Mesendoderm (in vitro differentiated cells): ENCODE results near the gene MFAP5.

Experiments
- DNase-seq: peaks from one replicate; pipeline ENCODE4 v3.0.0; 2013
- H2AK5ac ChIP-seq: 2 replicates; pipeline ENCODE4 v1.6.1; 2013; ENCODE audit warnings: low read length, inconsistent platforms
- H2BK120ac ChIP-seq: 2 replicates; pipeline ENCODE4 v1.6.1; 2013; ENCODE audit warnings: low read depth, mild to moderate bottlenecking, low read length, moderate library complexity, mixed read lengths
- H2BK15ac ChIP-seq: replicated peaks from 2 replicates; pipeline ENCODE4 v1.6.1; 2013; ENCODE audit warnings: low read depth, mild to moderate bottlenecking, moderate library complexity
- H2BK5ac ChIP-seq: 2 replicates; pipeline ENCODE4 v1.6.1; 2013; ENCODE audit warnings: low read length, inconsistent platforms
- H3K18ac ChIP-seq: 2 replicates; pipeline ENCODE4 v1.6.1; 2013; ENCODE audit warnings: mild to moderate bottlenecking, low read length, mixed read lengths
- H3K23ac ChIP-seq: one replicate; pipeline ENCODE4 v1.6.1; 2013; ENCODE audit warnings: low read length
- H3K27ac ChIP-seq: 2 replicates; pipeline ENCODE4 v1.5.1; 2013; ENCODE audit warnings: low read depth, mild to moderate bottlenecking, inconsistent platforms, low read length, moderate library complexity
- H3K27me3 ChIP-seq: 2 replicates; pipeline ENCODE4 v1.6.1; 2013; ENCODE audit warnings: low read length, control low read depth, mild to moderate bottlenecking, inconsistent platforms; ENCODE audit not compliant: insufficient read depth, poor library complexity
- H3K36me3 ChIP-seq: 2 replicates; pipeline ENCODE4 v1.6.1; 2013; ENCODE audit warnings: low read length, inconsistent platforms; ENCODE audit not compliant: control insufficient read depth, insufficient read depth
- H3K4ac ChIP-seq: one replicate; pipeline ENCODE4 v1.6.1; 2013; ENCODE audit warnings: low read depth, mild to moderate bottlenecking, low read length, moderate library complexity
- H3K4me1 ChIP-seq: 2 replicates; pipeline ENCODE4 v1.6.1; 2013; ENCODE audit warnings: low read depth, low read length, inconsistent platforms; ENCODE audit not compliant: control insufficient read depth
- H3K4me2 ChIP-seq: 2 replicates; pipeline ENCODE4 v1.6.1; 2013; ENCODE audit warnings: low read length
- H3K4me3 ChIP-seq: 2 replicates; pipeline ENCODE4 v1.5.1; 2013; ENCODE audit warnings: mild to moderate bottlenecking, low read length
- H3K56ac ChIP-seq: one replicate; pipeline ENCODE4 v1.6.1; 2013; ENCODE audit warnings: low read length
- H3K79me1 ChIP-seq: 2 replicates; pipeline ENCODE4 v1.6.1; 2013; ENCODE audit warnings: low read length, inconsistent platforms
- H3K79me2 ChIP-seq: 2 replicates; pipeline ENCODE4 v1.6.1; 2013; ENCODE audit warnings: mild to moderate bottlenecking, low read length; ENCODE audit not compliant: control insufficient read depth, insufficient read depth
- H3K9ac ChIP-seq: 2 replicates; pipeline ENCODE4 v1.6.1; 2013; ENCODE audit warnings: low read length, inconsistent platforms
- H4K5ac ChIP-seq: one replicate; pipeline ENCODE4 v1.6.1; 2013; ENCODE audit warnings: low read length
- H4K8ac ChIP-seq: one replicate; pipeline ENCODE4 v1.6.1; 2013; ENCODE audit warnings: low read depth, mild to moderate bottlenecking, control low read depth, low read length, moderate library complexity
- WGBS: extraction: QIAGEN DNeasy Blood & Tissue Kit; methylation state at CpG from one replicate; pipeline ENCODE4 v1.1.7; 2013; ENCODE audit warnings: low lambda C conversion rate, missing lambda C conversion rate; ENCODE audit not compliant: insufficient coverage; ENCODE audit errors: extremely low coverage; 5-methylcytosine and 5-hydroxymethylcytosine counted together

Gene MFAP5

GRCh38 chr12:8695116-8695515 is 32.5 kb upstream of the MFAP5 start:
- Histone ChIP-seq H3K56ac (no peak overlapping the region), H3K4me1 (peaks cover 2% of the 10 kb centered on the region), H3K36me3 (no peaks in the 10 kb centered on the region), H3K4me2 (no peak overlapping the region), H3K27me3 (no peaks in the 10 kb centered on the region), H2BK120ac (no peak overlapping the region), H3K79me2 (peaks cover 12% of the 10 kb centered on the region), H3K79me1 (no peaks in the 10 kb centered on the region), H3K9ac (no peak overlapping the region), H3K27ac (no peak overlapping the region), H3K4me3 (no peak overlapping the region), H2AK5ac (no peak overlapping the region), H3K18ac (no peak overlapping the region), H3K23ac (no peak overlapping the region), H3K4ac (no peak overlapping the region), H2BK15ac (no peak overlapping the region), H4K5ac (no peak overlapping the region), H2BK5ac (no peak overlapping the region), H4K8ac (no peak overlapping the region)
- no peak for DNase-seq
- no CpG with 5 or more reads among the region's 10 CpGs for WGBS

DNA sequence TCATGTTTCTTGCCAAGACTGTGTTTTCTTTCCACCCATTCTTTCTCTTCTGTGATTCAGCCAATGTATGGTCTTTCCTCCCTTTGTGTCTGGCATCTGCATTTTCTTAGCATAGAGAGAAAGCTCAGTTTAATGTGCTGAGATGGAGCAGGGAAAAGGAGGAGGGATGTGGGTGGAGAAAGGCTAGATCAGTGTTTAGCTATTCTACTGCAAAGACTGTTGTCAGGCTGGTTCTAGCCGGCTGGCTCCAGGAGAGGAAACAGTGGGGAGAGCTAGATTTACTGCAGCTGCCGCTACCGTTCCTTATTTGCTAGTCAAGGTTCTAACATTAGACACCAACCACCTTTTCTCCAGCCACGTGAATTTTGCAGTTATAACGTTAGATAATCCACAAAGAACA is 29.9 kb upstream of the MFAP5 start:
- Histone ChIP-seq H2BK15ac (peak overlapping the region; percentile 57), H3K79me2 (no peaks in the 10 kb centered on the region), H2AK5ac (no peak overlapping the region), H3K4ac (no peak overlapping the region), H2BK120ac (no peak overlapping the region), H2BK5ac (no peak overlapping the region), H4K8ac (no peak overlapping the region), H3K4me2 (no peak overlapping the region), H3K23ac (no peak overlapping the region), H3K9ac (peak overlapping the region; percentile 7), H3K79me1 (no peaks in the 10 kb centered on the region), H3K4me3 (no peak overlapping the region), H3K27ac (no peak overlapping the region), H3K27me3 (no peaks in the 10 kb centered on the region), H3K36me3 (no peaks in the 10 kb centered on the region), H3K18ac (no peak overlapping the region), H3K56ac (peak overlapping the region; percentile 45), H3K4me1 (peaks cover 2% of the 10 kb centered on the region), H4K5ac (no peak overlapping the region)
- DNase-seq, result peak; percentile 91
- no CpG with 5 or more reads among the region's 5 CpGs for WGBS

GRCh38 chr12:8689681-8690080 is 27.1 kb upstream of the MFAP5 start:
- Histone ChIP-seq H3K4me2 (no peak overlapping the region), H3K4me1 (peaks cover 2% of the 10 kb centered on the region), H3K56ac (no peak overlapping the region), H3K4me3 (no peak overlapping the region), H2BK120ac (no peak overlapping the region), H3K4ac (no peak overlapping the region), H4K8ac (no peak overlapping the region), H3K79me2 (no peaks in the 10 kb centered on the region), H3K79me1 (no peaks in the 10 kb centered on the region), H3K23ac (no peak overlapping the region), H3K27ac (no peak overlapping the region), H3K27me3 (no peaks in the 10 kb centered on the region), H2BK15ac (no peak overlapping the region), H4K5ac (no peak overlapping the region), H3K18ac (no peak overlapping the region), H3K9ac (no peak overlapping the region), H3K36me3 (no peaks in the 10 kb centered on the region), H2BK5ac (no peak overlapping the region), H2AK5ac (no peak overlapping the region)
- no CpG with 5 or more reads among the region's 4 CpGs for WGBS
- DNase-seq, result peak; percentile 54

- Histone ChIP-seq H3K4me2 (no peak overlapping the region), H3K27me3 (no peaks in the 10 kb centered on the region), H2BK5ac (no peak overlapping the region), H2BK15ac (no peak overlapping the region), H3K18ac (no peak overlapping the region), H3K9ac (no peak overlapping the region), H4K5ac (no peak overlapping the region), H3K4me3 (no peak overlapping the region), H3K56ac (peak overlapping the region; percentile 8), H3K23ac (no peak overlapping the region), H3K4me1 (peaks cover 2% of the 10 kb centered on the region), H3K79me2 (no peaks in the 10 kb centered on the region), H2BK120ac (no peak overlapping the region), H3K27ac (no peak overlapping the region), H3K79me1 (no peaks in the 10 kb centered on the region), H4K8ac (no peak overlapping the region), H2AK5ac (no peak overlapping the region), H3K36me3 (no peaks in the 10 kb centered on the region), H3K4ac (no peak overlapping the region)
- no CpG with 5 or more reads among the region's 2 CpGs for WGBS
- DNase-seq, result peak; percentile 84
These were observed 25.4 kb upstream of the MFAP5 start for GRCh38 chr12:8687846-8688601.

- H3K4me3 ChIP-seq, result no peak overlapping the region
These were observed 22.4 kb upstream of the MFAP5 start for GRCh38 chr12:8685051-8685450.

More at GRCh38 chr12:8685051-8685450, 22.4 kb upstream of the MFAP5 start:
- H3K56ac ChIP-seq, result no peak overlapping the region
- no peak overlapping the region for H4K5ac ChIP-seq
- H3K27ac ChIP-seq, result no peak overlapping the region
- peaks cover 5% of the 10 kb centered on the region for H3K4me1 ChIP-seq
- no peak overlapping the region for H4K8ac ChIP-seq
- H3K36me3 ChIP-seq, result no peaks in the 10 kb centered on the region
- H3K18ac ChIP-seq, result no peak overlapping the region
- no peak overlapping the region for H2BK5ac ChIP-seq
- no CpG with 5 or more reads among the region's 2 CpGs for WGBS
- H3K23ac ChIP-seq, result no peak overlapping the region
- DNase-seq, result no peak
- H3K9ac ChIP-seq, result no peak overlapping the region
- no peaks in the 10 kb centered on the region for H3K79me2 ChIP-seq
- H3K27me3 ChIP-seq, result no peaks in the 10 kb centered on the region
- no peak overlapping the region for H3K4ac ChIP-seq
- H2BK15ac ChIP-seq, result no peak overlapping the region
- H3K79me1 ChIP-seq, result no peaks in the 10 kb centered on the region
- H2AK5ac ChIP-seq, result no peak overlapping the region
- H2BK120ac ChIP-seq, result no peak overlapping the region
- H3K4me2 ChIP-seq, result no peak overlapping the region
